ENCODE measurements around the gene ITIH5.
"Not testable (repeated sequence)": the region's sequence is repeated elsewhere in the genome, so short reads cannot be mapped to it uniquely, and the experiment has no call there.

The ITIH5 gene

GRCh38 chr10:7687228-7687907 is 20.6 kb upstream of the ITIH5 start:
- DNase-seq, result peak; percentile 24

GRCh38 chr10:7686351-7687171 is 19.8 kb upstream of the ITIH5 start:
- DNase-seq, result no peak

- not testable (repeated sequence) for DNase-seq
Measured at GRCh38 chr10:7680078-7680477, 13.3 kb upstream of the ITIH5 start.

GRCh38 chr10:7679256-7679655 is 12.5 kb upstream of the ITIH5 start:
- DNase-seq, result no peak

- DNase-seq, result no peak
Measured at GRCh38 chr10:7672341-7673134, 5.8 kb upstream of the ITIH5 start.

- no peak for DNase-seq
Measured at GRCh38 chr10:7670157-7670556, 3.4 kb upstream of the ITIH5 start.

GRCh38 chr10:7667262-7668141 is 736 bp upstream of the ITIH5 start:
- DNase-seq, result no peak

GRCh38 chr10:7665767-7666166 is 999 bp downstream of the ITIH5 start:
- DNase-seq, result no peak

- no peak for DNase-seq
Measured at GRCh38 chr10:7664707-7665106, 2.1 kb downstream of the ITIH5 start.

GRCh38 chr10:7662522-7662921 is 4.2 kb downstream of the ITIH5 start:
- no peak for DNase-seq

GRCh38 chr10:7659560-7659959 is 7.2 kb downstream of the ITIH5 start:
- DNase-seq, result no peak

- no peak for DNase-seq
Measured at GRCh38 chr10:7657552-7657951, 9.2 kb downstream of the ITIH5 start.

- not testable (repeated sequence) for DNase-seq
Measured at GRCh38 chr10:7657079-7657478, 9.7 kb downstream of the ITIH5 start.

- DNase-seq, result no peak
Measured at GRCh38 chr10:7651853-7652470, 14.8 kb downstream of the ITIH5 start.

- DNase-seq, result no peak
Measured at GRCh38 chr10:7649673-7650300, 17.0 kb downstream of the ITIH5 start.

- DNase-seq, result no peak
Measured at GRCh38 chr10:7647062-7647664, 19.6 kb downstream of the ITIH5 start.

GRCh38 chr10:7642491-7643011 is 24.2 kb downstream of the ITIH5 start:
- no peak for DNase-seq

GRCh38 chr10:7635408-7636125 is 31.2 kb downstream of the ITIH5 start:
- no peak for DNase-seq

GRCh38 chr10:7634142-7634894 is 32.4 kb downstream of the ITIH5 start:
- DNase-seq, result no peak

Measured in NCI-H1436 treated with DMSO at 0.1 percent for 48 hours (cell line).